HG03135 (cell line): ENCODE data around the gene MYT1.
"Not testable (repeated sequence)": the region's sequence is repeated elsewhere in the genome, so short reads cannot be mapped to it uniquely, and the experiment has no call there.

ENCODE experiments used
- ATAC-seq: cut with Tn5 transposase; IDR thresholded peaks from one replicate; pipeline ENCODE4 v1.9.1; 2021; ENCODE audit warnings: mild to moderate bottlenecking, moderate library complexity; ENCODE audit not compliant: unreplicated experiment

The MYT1 gene

GRCh38 chr20:64228086-64228653 lies 63.9 kb downstream of the MYT1 start:
- no peak for ATAC-seq

- ATAC-seq: no peak
Measured at GRCh38 chr20:64228751-64229506, 64.7 kb downstream of the MYT1 start.

- ATAC-seq: no peak
Measured at GRCh38 chr20:64229507-64230061, 65.3 kb downstream of the MYT1 start.

- no peak for ATAC-seq
Measured at GRCh38 chr20:64230461-64231145, 66.4 kb downstream of the MYT1 start.

- no peak for ATAC-seq
Measured at GRCh38 chr20:64231621-64232550, 67.6 kb downstream of the MYT1 start.

GRCh38 chr20:64232794-64233193 lies 68.5 kb downstream of the MYT1 start:
- ATAC-seq: no peak

- ATAC-seq: no peak
Measured at GRCh38 chr20:64233725-64234124, 69.5 kb downstream of the MYT1 start.

GRCh38 chr20:64234291-64234791 lies 70.1 kb downstream of the MYT1 start:
- no peak for ATAC-seq

GRCh38 chr20:64234921-64235565 lies 70.8 kb downstream of the MYT1 start:
- ATAC-seq: not testable (repeated sequence)

- no peak for ATAC-seq
Measured at GRCh38 chr20:64236137-64237088, 72.2 kb downstream of the MYT1 start.

GRCh38 chr20:64237316-64237715 lies 73.1 kb downstream of the MYT1 start:
- no peak for ATAC-seq

- ATAC-seq: no peak
Measured at GRCh38 chr20:64238115-64238825, 74.0 kb downstream of the MYT1 start.

GRCh38 chr20:64238851-64239387 lies 74.7 kb downstream of the MYT1 start:
- no peak for ATAC-seq

- no peak for ATAC-seq
Measured at GRCh38 chr20:64239449-64240242, 75.4 kb downstream of the MYT1 start.

GRCh38 chr20:64240243-64241015 lies 76.2 kb downstream of the MYT1 start:
- no peak for ATAC-seq

- ATAC-seq: no peak
Measured at GRCh38 chr20:64241061-64241460, 76.8 kb downstream of the MYT1 start.
